Measurements from ENCODE around the gene ARSG.

Gene ARSG

GRCh38 chr17:68456339-68457167 is 165.3 kb downstream of the ARSG start:
- no peak for DNase-seq

GRCh38 chr17:68457168-68457538 is 165.9 kb downstream of the ARSG start, which contains the start of gene WIPI1:
Gene WIPI1, minus strand, starts transcription at chr17:68457496. Its CDS starts 75 bp downstream, at chr17:68457421.
- no peak for DNase-seq

GRCh38 chr17:68457539-68458259 is 166.4 kb downstream of the ARSG start:
- peak; percentile 98 for DNase-seq

GRCh38 chr17:68458260-68459036 is 167.2 kb downstream of the ARSG start:
- no peak for DNase-seq

GRCh38 chr17:68459037-68459639 is 167.8 kb downstream of the ARSG start:
- DNase-seq = no peak

GRCh38 chr17:68460146-68460545 is 168.9 kb downstream of the ARSG start:
- no peak for DNase-seq

GRCh38 chr17:68460715-68461114 is 169.4 kb downstream of the ARSG start:
- DNase-seq = peak; percentile 80

GRCh38 chr17:68461122-68461539 is 169.8 kb downstream of the ARSG start:
- DNase-seq = peak; percentile 23

- DNase-seq = peak; percentile 53
Observed at GRCh38 chr17:68461589-68461988, 170.3 kb downstream of the ARSG start.

GRCh38 chr17:68462381-68463210 is 171.3 kb downstream of the ARSG start:
- peak; percentile 85 for DNase-seq

GRCh38 chr17:68463211-68464019 is 172.1 kb downstream of the ARSG start:
- DNase-seq = no peak

GRCh38 chr17:68468334-68468733 is 177.0 kb downstream of the ARSG start:
- no peak for DNase-seq

- no peak for DNase-seq
Observed at GRCh38 chr17:68468788-68469187, 177.5 kb downstream of the ARSG start.

All from CD4-positive, alpha-beta T cell treated with Interleukin-21 for 1 hour (primary cell).